Skin epidermis (tissue), 12 donors: ENCODE results near the gene CAPN13.

ENCODE experiments used
- H3K27ac ChIP-seq, 21 experiments: fragments of 200-600 bp; sonication (generic) in 11 of 21; one replicate each; pipeline ENCODE4 v1.5.0; 2020; ENCODE audit warnings: mild to moderate bottlenecking in 3 of 21, inconsistent platforms in 2 of 21, moderate library complexity in 2 of 21
- H3K4me3 ChIP-seq, 7 experiments: fragments of 200-600 bp; sonication (generic) in 2 of 7; one replicate each; pipeline ENCODE4 v1.5.0; 2020; ENCODE audit warnings: inconsistent platforms in 2 of 7, mild to moderate bottlenecking in 2 of 7, moderate library complexity in 1 of 7

Gene CAPN13

GRCh38 chr2:30789670-30790210, 17.5 kb downstream of the CAPN13 start:
- Histone ChIP-seq H3K27ac (no peak overlapping the region), H3K4me3 (no peak overlapping the region)

DNA sequence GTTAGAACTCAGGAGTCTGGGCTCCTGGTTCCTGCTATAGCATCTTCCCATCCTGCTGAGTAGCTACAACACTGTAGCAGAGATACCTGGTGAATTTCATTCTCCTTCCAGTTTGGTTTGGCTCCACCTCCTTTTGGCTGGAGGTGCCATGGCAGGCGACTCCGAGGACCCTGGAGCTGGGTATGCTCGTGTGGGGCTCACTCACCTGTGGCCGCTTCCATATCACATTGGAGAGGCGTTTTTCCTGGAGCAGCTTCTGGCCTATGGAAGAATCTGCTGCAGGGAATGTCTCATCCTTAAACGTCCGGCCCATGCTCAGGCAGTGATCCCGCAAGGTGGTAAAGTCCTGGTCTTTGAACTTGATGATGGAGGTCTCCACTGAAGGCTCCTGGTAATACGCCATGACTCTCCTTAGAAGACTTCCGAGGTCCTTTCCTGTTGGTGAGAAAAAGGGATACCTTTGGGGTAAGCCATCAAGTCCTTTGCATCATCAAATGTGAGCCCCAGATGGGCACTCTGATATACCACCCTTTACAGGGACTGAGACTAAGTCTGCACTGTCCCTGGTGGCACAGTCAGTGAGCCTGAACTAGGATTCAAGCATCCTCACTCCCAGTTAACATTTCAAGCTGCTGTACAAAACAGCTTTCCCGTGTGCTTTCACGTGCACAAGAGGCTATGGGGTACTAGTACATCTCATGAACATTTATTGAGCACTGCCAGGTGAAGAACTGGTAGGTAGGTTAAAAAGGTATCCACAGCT, 20.1 kb downstream of the CAPN13 start:
- H3K27ac ChIP-seq: no peak overlapping the region
- H3K4me3 ChIP-seq: no peak overlapping the region

- H3K27ac ChIP-seq: no peak overlapping the region
These were observed 22.6 kb downstream of the CAPN13 start for GRCh38 chr2:30784682-30785081.

GRCh38 chr2:30781961-30782533, 25.2 kb downstream of the CAPN13 start:
- no peak overlapping the region for H3K27ac ChIP-seq
- H3K4me3 ChIP-seq: no peak overlapping the region

More at GRCh38 chr2:30784682-30785081, 22.6 kb downstream of the CAPN13 start:
- H3K4me3 ChIP-seq: no peak overlapping the region

DNA sequence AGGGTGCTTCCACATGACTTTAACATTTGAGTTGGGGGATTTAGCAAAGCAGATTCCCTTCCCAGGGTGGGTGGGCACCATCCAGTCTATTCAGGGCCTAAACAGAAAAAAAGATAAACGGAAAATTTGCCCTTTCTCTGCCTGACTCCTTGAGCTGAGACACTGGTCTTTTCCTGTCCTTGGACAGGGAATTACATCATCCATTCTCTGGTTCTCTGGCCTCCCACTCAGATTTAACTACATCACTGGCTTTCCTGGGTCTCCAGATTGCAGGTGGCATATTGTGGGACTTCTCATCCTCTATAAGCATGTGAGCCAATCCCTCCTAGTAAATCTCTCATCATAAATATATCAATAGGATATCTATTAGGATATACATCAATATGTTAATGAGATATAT, 25.8 kb downstream of the CAPN13 start:
- Histone ChIP-seq H3K4me3 (no peak overlapping the region), H3K27ac (no peak overlapping the region)

- Histone ChIP-seq H3K4me3 (no peak overlapping the region), H3K27ac (no peak overlapping the region)
These were observed 26.4 kb downstream of the CAPN13 start for GRCh38 chr2:30780776-30781330.

DNA sequence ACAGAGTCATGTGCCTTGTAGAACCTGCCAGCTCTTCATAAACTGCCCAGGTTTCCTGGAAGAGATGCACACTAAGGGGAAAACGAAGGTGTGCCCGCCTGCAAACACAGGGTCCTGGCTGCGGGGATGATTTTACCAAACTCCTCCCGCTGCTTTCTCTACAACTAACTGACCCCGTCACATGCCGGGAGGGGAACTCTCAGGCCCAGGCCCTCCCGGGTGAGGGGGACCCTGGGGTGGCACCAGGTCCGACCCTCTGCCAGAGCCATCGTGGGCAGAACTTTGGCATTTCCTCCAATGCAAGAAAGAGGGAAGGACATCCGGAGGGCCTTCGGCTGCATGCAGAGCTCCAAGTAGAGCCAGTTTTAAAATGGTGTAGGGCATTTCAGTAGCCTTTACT, 28.6 kb downstream of the CAPN13 start:
- Histone ChIP-seq H3K4me3 (no peak overlapping the region), H3K27ac (no peak overlapping the region)

DNA sequence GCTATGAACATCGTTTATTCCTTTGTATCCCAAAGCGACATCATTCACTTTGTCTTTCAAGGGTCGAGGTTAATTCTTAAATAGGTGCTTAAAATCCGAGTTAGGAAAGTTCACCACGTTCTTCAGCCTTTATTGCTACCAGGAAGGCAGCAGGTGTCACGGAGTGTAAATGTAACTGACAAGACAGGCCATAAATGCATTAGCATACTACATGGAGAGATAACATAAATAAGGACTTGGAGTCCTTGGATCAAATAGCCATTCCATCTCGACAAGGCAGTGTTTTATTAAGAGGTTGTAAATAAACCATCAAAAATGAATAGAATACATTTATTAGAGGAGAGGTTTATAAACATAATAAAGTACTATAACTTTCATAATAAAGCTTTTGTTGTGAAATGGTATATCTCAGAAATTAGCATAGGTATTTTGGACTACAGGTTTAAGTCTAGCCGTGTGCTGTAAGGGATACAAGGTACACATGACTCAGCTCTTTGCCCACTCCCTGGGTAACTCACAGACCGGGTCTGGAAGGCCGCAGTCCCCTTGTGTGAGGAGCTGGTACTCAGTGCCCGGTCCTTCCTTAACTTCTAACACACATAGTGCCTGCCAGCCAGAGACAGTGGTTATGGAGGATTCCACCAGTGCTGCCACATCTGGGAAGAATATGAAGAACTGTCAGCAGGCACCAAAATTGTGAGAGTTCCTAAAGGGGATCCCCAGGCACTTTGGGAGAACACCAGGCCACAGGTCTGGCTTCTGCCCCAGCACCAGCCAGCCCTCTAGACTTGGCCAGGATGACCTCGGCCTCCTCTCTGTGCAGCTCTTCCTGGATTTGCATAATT, 29.4 kb downstream of the CAPN13 start:
- no peak overlapping the region for H3K4me3 ChIP-seq
- H3K27ac ChIP-seq: no peak overlapping the region

DNA sequence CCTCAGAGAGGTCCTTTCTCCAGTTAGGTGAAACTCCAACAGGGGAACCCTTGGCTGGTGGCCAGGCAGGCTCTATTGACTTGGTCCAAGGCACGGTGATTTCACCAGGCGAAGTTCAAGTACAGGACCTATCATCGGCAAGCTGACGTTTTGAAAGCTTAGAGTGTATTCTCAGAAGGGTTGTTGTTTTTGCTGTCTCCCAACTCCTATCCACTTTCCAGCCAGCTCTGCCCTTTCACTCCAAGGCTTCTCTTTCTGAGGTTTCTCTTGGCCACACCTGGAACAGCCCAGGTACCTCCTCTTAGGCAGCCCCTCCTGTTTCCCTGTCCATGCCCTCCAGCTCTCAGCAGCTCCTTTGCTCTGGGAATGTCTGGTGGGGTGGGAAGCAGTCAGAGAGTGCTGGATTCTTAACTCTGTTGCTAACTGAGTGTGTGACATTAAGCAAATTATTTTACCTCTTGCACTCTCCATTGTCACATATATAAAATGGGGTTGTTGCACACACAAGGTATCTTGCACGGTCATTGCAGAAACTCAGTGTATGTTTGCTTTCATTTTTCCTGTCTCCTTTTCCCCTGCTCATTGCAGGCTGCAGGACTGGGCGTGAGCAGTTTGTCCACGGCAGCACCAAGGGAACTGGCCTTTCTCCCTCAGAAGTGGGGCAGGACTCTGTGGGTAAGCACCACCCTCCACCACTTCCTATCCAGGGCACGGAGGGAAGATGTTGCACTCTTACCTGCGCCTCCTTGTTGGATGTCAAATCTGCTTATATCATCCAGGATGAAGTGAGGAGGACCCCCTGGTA, 30.2 kb downstream of the CAPN13 start:
- Histone ChIP-seq H3K27ac (no peak overlapping the region), H3K4me3 (no peak overlapping the region)

- no peak overlapping the region for H3K27ac ChIP-seq
- H3K4me3 ChIP-seq: no peak overlapping the region
These were observed 31.4 kb downstream of the CAPN13 start for GRCh38 chr2:30775833-30776232.

DNA sequence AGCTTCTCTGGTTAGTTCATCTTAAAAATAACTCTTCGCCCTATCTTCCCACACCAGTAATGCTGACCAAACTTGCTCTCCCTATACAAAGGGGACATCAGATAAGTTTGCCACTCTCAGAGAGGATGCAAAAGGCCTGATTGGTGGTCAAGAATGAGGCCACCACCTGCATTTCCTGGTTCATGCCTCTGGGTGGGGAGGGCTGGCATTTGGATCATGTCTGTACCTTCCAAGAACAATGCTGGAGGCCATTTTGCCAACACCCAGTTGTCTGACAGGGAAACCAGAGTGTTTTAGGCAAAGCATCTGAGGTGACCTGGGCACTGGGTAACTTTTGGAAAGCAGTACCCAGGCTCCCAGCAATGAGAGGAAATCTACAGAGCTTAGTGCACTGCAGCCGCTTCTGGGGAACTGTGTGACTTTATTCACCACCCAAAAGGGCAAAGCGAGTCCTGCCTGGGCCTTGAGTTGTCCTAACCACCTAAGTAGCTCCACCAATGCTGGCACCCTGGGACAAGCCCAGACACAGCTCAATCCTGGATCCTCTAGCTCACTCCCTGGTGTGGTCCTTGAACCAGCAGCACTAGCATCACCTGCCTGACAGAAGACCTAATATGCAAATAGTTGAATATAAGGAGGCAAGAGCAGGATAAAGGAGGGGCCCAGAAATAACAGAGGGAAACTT, 35.1 kb downstream of the CAPN13 start:
- no peak overlapping the region for H3K27ac ChIP-seq
- H3K4me3 ChIP-seq: no peak overlapping the region

DNA sequence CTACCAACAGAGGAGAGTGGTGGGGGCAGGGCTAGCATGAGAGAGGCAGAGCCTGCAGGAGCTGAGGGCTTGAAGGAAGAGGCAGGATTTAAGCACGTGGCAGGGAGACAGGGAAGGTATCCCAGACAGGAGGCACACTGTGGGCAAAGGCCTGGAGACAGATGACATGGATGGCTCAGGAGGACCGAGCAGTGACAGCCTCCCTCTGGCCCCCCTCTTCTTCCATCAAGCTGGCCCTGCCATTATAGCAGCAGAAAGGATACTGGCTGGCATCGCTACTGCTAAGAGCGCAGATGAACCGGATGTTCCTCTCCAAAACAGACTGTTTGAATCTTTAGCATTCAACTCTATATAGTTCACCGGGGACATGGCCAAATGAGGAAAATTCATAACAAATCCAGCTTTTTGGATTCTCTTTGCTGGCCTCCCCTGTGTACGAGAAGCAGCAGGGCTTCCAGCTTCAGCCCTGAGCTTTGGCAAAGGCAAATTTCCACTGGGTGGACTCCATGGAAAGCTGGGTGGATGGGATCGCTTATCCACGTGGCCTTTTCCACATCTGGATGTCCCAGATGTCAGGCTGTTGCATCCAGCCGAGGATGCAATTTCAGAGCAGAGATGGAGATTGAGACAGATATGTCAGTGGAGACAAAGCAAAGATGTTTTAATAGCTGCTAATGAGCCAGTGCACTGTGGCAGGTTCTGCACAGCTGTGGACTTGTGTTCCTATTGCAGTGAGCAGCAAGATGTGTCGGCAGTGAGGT, 36.2 kb downstream of the CAPN13 start:
- no peak overlapping the region for H3K27ac ChIP-seq

GRCh38 chr2:30769891-30770462, 37.3 kb downstream of the CAPN13 start:
- Histone ChIP-seq H3K27ac (no peak overlapping the region), H3K4me3 (no peak overlapping the region)

More for the DNA sequence above, 36.2 kb downstream of the CAPN13 start:
- no peak overlapping the region for H3K4me3 ChIP-seq

- Histone ChIP-seq H3K4me3 (no peak overlapping the region), H3K27ac (no peak overlapping the region)
These were observed 37.8 kb downstream of the CAPN13 start for GRCh38 chr2:30769481-30769780.

DNA sequence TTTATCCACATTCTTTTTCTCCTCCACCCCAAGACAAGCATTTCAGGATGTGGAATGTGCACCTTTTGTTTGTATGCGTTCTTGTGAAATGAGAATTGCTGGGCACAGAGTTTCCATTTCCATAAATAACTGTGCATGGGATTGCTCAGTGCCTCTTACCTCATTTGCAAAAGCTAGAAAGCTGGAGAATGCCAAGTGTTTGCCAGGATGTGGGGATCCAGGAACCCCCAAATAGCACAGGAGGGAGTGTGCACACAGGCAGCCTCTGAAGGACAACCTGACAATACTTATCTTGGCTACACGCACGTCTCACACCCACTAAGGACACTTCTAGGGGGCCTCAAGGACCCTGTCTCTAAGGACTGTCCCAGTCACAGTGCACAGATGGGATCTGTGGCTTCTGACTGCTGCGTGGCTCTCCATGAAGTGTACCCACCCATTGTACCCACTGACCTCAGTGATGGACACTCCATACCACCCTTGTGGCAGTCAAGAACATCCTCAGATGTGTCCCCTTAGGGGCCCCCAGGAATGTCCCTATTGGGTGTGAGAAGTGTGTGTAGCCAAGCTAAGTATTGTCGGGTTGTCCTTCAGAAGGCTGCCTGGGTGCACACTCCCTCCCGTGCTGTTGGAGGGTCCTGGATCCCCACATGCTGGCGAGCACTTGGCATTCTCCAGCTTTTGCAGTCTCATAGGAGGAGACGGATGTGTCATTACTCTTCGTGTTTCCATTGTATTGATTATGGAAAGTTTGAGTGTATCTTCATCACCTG, 38.4 kb downstream of the CAPN13 start:
- H3K4me3 ChIP-seq: no peak overlapping the region
- no peak overlapping the region for H3K27ac ChIP-seq

DNA sequence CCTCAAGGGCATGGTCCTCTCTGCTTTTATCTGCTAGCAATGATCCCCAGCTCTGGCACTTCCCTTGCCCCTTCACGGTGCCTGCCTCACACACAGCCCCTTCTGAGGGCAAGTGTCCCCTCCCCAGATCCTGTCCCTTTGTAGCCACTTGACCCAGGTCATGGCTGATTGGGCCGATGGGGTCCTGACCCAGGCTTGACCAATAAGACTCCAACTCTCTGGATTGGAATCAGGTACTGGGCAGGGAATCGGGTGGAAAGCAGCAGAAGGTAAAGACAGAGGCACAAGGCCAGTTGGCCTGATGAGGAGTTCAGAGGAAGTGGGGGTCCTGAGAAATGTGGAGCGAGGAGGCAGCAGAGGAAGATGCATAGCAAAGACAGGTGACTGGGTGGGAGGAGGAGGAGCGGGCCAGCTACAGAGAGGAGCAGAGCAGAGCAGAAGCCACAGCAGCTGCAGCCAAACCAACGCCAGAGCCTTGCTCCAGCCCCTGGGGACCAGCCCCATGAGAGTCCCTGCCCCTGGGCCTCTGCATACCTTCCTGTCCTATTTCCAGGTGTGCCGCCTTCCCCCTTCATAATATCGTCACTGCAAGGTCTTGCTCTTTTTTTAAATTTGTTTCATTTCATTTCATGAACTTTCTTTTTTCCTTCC, 39.1 kb downstream of the CAPN13 start:
- no peak overlapping the region for H3K4me3 ChIP-seq
- H3K27ac ChIP-seq: no peak overlapping the region

DNA sequence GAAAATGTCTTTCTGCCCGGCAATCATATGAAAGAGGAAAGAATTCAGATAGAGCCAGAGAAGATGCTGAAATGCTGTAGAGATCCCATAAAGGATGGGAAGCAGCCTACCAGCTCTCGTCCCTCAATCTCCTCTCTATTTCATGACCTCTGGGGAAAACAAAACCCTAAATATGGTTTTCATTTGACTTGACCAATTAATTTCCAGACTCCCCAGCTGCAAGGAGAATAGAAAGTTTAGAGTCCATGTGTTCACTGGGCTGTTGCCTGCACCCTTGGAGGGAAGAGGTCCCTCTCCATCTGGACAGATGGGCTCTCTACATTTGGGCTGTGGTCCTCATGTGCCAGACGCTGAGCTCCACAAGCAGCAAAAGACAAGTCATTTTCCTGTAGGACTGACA, 40.6 kb downstream of the CAPN13 start:
- Histone ChIP-seq H3K27ac (no peak overlapping the region), H3K4me3 (no peak overlapping the region)
